A673 (cell line): ENCODE results near the gene MYLK4.

ENCODE experiments used
- EZH2 ChIP-seq: fragments of 200-600 bp; sonication (generic); IDR thresholded peaks from 2 replicates; pipeline ENCODE4 v1.6.1; 2017; ENCODE audit warnings: borderline replicate concordance, low read depth, mild to moderate bottlenecking, mixed read lengths, antibody characterized with exemption, low read length; ENCODE audit not compliant: poor library complexity, severe bottlenecking
- TF ChIP-seq, protein P1 (sequence below): fragments of 300-800, 200-600 bp; sonication (generic); conservative IDR thresholded peaks from 2 replicates; pipeline ENCODE4 v1.5.1; 2017; ENCODE audit warnings: low read depth, mild to moderate bottlenecking, antibody characterized with exemption, low read length, moderate library complexity, mixed read lengths

DNA sequence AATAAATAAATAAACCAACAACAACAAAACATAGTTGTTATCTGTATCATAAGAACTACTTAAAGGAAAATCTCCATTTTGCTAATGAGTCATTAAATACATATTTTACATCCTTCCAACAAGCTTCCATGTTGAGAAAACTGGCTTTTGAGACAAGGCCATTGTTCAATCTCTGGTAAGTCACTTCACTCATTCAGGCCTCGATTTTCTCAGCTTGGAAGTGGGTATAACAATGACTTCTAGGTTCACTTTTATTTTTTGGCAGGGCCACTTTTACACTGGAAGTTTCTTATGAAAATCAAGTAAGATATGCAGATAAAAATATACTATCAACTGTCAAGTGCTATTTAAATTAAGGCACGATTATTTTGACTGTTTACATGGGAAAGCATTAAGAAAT, 44.4 kb upstream of the MYLK4 start:
- TF ChIP-seq, protein P1, sequence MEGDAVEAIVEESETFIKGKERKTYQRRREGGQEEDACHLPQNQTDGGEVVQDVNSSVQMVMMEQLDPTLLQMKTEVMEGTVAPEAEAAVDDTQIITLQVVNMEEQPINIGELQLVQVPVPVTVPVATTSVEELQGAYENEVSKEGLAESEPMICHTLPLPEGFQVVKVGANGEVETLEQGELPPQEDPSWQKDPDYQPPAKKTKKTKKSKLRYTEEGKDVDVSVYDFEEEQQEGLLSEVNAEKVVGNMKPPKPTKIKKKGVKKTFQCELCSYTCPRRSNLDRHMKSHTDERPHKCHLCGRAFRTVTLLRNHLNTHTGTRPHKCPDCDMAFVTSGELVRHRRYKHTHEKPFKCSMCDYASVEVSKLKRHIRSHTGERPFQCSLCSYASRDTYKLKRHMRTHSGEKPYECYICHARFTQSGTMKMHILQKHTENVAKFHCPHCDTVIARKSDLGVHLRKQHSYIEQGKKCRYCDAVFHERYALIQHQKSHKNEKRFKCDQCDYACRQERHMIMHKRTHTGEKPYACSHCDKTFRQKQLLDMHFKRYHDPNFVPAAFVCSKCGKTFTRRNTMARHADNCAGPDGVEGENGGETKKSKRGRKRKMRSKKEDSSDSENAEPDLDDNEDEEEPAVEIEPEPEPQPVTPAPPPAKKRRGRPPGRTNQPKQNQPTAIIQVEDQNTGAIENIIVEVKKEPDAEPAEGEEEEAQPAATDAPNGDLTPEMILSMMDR: no peak
- TF ChIP-seq EZH2: no peak
